Raji (cell line): Measurements from ENCODE around the gene NOTCH3.

Source experiments
- POLR2A ChIP-seq: IDR thresholded peaks from 2 replicates; pipeline ENCODE4 v1.6.1; 2011; ENCODE audit warnings: low read depth, low read length, control low read depth; ENCODE audit not compliant: insufficient read depth

NOTCH3 gene

DNA sequence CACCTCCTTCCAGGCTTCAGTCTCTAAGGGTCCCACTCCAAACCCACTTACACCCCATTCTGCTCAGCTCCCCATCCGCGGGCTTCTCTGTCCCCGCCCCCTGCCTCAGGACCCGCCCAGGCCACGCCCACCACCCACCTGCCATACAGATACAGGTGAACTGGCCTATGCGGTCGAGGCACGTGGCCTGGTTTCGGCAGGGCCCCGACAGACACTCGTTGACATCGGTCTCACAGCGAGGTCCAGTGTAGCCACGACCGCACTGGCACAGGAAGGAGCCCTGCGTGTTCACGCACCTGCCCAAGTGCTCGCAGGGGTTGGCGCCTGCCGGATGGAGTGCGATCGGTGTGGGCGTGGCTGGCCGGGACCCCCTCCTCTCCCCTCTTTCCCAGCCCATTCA is 11.9 kb downstream of the NOTCH3 start:
- no peak for TF ChIP-seq POLR2A

DNA sequence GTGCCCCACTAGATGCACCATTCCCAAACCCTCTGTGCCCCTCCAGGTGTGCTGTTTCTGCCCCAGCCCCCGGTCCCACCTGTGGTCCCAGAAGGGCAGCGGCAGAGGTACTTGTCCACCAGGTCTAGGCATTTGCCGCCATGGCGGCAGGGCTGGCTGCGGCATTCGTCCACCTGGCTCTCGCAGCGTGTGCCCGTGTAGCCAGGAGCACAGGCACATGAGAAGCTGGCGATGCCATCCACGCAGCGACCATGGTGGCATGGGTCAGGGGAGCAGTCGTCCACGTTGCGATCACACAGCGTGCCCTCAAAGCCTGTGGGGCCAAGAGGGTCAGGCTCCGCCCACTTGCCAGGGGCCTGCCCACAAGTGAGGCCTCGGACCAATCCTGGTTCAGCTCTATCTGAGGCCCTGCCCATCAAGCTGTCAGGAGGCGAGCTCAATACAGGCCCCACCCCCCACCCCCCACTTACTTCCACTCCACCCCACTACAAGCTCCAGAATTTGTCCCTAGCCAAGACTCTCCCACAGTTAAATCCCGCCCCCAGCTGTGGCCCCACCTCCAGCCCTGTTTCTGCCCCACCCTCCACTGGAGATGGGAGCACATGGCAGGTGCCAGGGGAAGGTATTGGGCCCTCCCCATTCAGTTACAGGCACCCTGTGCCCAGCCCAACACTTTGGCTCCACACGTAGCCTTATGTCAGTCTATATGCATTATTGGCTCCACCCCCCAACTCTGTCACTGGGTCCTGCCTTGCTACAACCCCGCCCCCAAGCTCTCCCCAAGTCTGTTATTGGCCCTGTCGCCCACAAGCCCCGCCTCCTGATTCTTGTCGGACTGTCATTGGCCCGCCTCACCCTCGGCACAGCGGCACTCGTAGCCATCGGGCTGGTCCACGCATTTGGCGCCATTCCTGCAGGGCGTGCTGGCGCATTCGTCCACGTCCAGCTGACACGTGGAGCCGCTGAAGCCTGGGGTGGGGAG is 13.5 kb downstream of the NOTCH3 start:
- TF ChIP-seq POLR2A = no peak

DNA sequence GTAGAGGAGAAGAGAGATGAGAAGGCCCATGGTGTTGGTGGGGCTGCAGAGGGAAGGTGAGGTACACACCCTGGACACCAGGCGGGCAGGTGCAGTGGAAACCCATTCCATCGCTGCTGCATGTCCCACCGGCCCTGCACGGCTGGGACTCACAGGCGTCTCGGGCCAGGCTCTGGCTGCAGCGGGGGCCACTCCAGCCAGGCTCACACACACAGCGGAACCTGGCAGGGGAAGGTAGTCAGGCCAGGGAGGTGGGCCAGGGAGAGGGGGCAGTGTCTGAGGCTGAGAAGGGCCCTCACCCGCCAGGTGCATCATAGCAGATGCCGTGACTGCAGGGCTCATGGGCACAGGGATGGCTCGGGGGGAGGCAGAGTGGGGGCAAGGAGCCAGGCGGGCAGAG is 15.6 kb downstream of the NOTCH3 start:
- TF ChIP-seq POLR2A = no peak

DNA sequence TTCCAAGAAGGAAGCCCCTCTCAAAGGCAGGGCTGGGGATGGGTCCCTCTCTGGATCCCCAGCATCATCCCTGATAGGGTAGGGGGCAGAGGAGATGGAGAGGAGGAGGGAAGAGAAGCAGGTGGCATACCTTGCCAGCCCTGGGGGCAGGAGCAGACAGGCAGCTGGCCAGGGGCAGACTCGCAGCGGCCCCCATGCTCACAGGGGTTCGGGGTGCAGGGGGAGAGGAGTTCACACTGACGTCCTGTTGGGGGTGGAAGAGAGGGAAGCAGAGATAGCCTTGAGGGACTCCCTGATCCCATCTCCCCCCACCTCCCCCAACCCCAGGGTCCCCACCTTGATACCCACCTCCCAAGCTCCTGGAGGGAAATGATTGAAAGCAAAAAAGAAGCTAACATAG is 16.0 kb downstream of the NOTCH3 start:
- no peak for TF ChIP-seq POLR2A

DNA sequence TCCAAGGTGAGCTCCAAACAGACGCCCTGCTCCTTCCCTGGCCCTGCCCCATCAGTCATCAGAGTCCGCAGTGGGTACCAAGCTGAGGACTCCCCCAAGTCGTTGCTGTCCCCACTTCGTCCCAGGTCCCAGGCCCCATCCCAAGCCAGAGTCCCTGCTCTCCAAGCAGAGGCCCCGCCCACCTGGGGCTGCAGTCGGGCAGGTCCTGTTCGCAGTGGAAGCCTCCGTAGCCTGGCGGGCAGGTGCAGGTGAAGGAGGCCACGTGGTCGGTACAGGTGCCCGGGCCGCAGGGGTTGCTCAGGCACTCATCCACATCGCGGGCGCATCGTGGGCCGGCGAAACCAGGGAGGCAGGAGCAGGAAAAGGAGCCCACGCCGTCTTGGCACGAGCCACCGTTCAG is 19.4 kb downstream of the NOTCH3 start:
- no peak for TF ChIP-seq POLR2A

DNA sequence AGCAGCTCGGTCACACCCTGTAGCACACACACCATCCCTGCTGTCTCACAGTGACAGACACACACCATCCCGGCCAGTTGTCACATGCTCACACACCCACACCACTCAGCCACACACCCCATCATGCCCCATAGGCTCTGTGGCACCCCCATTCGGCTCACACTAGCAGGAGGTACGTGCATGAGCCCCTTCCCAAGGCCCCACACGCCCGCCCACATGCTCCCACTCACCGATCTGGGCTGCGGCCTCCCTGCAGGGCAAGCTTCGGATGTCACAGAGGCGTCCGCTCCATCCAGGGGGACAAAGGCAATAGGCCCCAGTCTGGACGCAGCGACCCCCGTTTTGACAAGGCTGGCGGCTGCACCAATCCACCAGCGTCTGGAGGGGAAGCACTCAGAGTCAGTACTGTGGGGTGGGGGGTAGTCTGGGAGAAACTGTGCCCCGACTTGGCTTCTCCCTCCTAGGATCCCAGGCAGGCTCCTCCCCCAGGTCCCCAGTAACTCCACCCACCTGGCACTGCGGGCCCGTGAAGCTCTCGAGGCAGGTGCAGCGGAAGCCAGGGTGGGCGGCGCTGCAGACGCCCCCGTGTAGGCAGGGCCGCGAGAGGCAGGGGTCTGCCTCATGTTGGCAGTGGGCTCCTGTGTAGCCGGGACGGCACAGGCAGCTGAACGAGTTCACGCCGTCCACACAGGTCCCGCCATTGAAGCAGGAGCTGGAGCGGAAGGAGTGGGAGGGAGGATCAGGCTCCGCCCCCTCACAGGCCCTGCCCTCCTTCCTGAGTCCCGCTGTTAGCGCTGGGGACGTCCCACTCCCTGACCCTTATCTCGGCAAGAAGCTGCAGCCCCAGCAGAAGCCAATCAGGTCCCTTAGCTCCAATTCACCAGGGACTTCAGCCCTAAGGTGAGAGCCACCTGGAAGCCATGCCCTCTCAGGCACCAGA is 20.1 kb downstream of the NOTCH3 start:
- no peak for TF ChIP-seq POLR2A

DNA sequence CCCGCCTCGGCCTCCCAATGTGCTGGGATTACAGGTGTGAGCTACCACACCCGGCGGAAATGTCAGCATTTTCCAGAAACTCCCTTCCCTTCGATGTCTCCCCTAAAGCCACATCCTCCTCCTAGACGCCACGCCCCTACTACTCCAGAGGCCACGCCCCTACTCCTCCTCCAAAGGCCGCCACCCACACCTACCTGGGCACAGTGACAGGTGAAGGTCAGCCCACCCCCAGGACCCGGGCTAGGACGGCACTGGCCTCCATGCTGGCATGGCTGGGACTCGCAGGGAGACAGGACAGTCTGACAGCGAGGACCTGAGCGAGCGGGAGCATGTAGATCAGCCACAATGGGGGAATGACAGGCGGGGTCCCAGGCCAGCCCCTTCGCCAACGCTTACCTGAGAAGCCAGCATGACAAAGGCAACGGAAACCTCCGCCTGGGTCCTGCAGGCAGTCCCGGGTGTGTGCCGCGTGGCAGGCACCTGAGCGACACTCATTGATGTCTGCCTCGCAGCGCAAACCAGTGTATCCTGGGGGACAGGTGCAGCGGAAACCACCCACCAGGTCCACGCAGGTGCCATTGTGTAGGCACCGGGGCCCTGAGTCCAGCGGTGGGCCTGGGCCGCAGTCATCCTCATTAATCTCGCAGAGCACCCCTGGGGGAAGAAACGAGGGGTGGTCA is 22.0 kb downstream of the NOTCH3 start:
- no peak for TF ChIP-seq POLR2A

DNA sequence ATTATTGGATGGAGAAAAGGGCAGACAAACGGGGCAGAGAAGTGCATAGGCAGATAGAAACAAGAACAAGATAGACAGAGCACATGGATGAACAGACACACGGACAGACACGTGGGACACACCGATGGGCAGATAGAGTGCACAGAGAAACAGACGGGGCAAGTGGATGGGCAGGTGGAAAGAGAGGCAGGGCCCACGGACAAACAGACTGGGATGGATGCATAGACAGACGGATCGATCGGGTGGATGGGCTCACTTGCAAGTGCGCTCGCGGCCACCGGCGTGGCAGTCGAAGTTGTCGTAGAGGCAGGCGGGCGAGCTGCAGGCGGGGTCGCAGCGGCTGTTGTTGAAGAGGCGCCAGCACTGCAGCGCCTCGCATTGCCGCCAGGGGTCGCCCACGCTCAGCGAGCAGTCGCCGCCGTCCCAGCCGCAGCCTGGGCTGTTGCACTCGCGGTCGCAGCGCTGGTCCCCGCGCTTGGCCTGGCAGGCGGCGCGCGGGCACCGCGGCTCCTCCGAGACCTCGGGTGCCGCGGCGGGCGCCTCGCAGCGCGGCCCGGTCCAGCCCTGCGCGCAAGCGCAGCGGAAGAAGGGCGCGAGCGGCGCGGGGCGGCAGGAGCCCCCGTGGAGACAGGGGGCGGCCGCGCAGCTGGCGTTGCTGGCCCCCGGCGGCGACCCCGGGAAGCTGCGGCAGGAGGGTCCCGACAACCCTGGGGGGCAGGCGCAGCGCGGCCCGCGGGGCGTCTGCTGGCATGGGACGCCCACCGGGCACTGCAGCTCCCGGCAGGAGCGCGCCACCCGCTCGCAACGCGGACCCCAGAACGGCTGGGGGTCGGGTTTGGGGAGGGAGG is 23.3 kb downstream of the NOTCH3 start:
- 0 out of 2 replicates have a peak, but pooled peaks have one; percentile 28 for TF ChIP-seq POLR2A

DNA sequence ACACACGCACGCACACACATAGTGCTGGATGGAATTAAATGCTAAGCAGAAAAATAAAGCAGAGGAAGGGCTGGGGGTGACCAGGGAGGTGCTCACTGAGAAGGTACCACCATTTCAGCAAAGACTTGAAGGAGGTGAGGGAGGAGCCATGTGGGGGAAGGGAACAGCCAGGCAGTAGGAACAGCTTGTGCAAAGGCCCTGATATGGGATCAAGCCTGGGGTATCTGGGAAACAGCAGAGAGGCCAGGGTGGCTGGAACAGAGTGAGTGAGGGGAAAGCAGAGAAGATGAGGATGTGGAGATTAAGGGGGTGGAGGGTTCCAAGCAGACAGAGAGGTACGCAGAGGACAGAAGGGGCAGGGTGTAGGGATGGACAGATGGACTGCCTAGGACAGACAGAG is 25.2 kb downstream of the NOTCH3 start:
- no peak for TF ChIP-seq POLR2A

DNA sequence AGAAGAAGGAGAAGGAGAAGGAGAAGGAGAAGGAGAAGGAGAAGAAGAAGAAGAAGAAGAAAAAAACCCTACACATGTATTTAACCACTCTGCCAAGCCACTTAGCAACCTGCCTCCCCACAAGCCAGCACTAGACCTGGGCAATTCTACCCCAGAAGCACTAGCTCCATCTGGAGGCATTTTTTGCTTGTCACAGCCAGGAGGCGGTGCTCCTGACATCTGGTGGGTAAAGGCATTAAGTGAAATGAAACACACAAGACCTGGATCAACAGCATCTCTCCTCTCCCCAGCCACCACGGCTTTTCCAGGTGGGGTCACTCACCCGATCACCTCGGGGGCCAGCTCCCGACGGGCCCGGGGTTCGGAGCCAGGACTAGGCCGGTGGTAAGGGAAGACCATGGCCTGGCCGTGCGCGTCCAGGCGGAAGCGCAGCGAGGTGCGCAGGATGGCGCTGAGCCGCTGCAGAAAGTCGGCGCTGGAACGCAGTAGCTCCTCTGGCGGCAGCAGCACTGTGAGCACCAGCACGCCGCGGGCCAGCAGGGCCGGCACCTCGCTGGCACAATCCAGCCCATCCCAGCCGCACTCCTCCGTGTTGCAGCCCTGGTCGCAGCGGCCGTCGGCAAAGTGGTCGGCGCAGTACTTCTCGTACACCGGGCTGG is 26.9 kb downstream of the NOTCH3 start:
- no peak for TF ChIP-seq POLR2A

DNA sequence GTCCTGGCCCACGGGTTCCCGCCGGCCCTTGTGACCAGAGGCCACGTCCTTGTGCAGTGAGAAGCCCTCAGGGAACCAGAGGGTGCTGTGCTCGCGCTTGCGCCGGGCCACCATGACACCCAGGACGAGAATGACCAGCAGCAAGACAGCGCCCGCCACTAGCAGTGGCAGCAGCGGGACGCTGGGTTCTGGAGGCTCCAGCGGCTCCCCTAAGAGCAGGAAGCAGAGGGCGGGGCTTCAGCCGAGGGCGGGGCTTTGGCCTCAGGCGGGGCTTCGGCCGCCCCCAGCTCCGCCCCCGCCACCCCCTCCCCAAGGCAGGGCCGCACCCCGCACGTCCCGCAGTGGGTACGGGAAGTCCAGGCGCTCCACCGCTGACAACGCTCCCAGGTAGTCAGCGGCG is 30.4 kb downstream of the NOTCH3 start:
- TF ChIP-seq POLR2A = no peak

DNA sequence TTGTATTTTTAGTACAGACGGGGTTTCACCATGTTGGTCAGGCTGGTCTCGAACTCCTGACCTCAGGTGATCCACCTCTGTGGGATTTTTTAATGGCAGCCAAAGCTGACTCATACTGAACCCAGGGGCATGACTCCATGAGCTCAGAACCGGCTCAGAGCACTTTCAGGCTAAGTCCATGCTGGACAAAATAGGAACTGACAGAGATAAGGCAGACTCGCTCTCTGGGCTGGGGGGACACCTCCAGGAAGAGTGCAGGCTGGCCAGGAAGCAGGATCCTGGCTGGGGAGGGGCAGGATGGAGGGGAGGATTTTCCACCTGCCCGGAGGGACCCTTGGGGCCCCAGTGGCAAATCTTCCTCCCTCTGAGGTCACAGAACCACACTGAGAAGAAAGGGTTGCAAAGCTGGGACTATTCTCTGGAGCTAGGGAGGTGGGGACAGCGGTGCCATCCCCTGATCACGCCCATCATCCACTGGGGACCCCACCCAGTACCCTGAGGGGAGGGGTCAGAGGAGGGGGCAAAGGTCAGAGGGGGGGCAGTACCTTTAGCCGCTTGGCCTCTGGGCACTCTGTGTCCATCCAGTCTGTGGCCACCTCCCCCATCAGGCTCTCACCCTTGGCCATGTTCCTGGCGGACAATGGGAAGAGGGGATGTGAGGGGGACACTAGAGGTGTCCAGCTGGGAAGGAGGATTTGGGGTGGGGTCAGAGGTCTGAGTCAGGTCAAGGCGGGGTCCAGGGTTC is 31.1 kb downstream of the NOTCH3 start:
- no peak for TF ChIP-seq POLR2A

DNA sequence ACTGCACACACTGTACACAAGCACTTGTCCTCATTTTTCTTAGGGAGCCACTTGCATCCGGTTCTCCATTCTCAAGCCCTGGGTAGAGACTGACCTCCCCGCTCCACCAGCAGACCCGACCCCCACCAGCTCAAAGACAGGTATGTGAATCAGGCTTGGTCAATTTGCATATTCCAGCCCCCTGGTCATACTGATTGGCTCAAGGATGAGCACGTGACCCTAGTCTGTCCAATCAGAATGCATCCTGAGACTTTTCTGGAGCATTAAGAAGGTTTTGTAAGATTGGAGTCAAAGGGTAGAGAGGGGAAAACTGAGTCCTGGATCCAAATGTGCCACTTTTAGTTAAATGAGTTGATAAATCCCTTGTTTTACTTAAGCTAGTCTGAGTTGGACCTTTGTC is 34.1 kb downstream of the NOTCH3 start:
- no peak for TF ChIP-seq POLR2A
